ENCODE results near the gene DEPDC5.

The DEPDC5 gene

DNA sequence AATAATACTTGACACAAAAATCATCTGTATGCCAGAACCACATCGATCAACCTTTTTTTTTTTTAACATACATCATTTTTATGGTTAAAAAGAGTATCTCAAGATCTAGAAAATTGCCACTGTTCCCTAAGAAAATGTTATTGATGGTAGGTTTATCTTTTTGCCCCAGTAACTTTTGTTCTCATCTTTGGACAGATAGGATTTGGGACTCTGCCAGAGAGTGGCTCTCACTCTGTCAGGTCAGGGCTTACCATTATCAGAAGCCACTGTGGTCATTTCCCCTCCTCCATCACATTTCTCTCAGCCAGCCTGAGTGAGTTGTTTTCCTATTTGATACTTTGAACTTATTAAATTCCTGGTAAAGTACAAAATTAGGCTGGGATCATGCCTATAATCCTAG, 142.7 kb downstream of the DEPDC5 start:
- DNase-seq = no peak

- peak; percentile 56 for DNase-seq
Observed at GRCh38 chr22:31897842-31898805, 144.3 kb downstream of the DEPDC5 start.

- no peak for DNase-seq
Observed at GRCh38 chr22:31898926-31899325, 145.1 kb downstream of the DEPDC5 start.

DNA sequence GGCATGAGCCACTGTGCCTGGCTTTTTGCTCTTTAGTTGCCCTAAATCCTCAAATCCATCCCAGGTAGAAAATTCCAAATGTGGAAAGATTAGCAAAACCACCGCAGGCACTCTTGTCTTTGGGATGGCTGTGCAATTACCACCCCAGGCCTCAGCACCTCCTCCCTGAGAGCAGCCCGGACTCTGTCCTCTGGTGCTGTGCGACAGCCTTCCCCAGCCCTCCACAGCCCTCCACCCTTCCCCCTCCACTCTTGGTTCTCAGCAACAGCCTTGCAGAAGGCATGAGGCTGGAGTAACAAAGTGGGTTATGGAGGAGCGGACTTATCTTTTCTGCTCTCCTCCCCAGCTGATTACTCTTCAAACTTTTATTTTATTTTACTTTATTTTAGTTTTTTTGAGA, 145.8 kb downstream of the DEPDC5 start:
- DNase-seq = no peak

DNA sequence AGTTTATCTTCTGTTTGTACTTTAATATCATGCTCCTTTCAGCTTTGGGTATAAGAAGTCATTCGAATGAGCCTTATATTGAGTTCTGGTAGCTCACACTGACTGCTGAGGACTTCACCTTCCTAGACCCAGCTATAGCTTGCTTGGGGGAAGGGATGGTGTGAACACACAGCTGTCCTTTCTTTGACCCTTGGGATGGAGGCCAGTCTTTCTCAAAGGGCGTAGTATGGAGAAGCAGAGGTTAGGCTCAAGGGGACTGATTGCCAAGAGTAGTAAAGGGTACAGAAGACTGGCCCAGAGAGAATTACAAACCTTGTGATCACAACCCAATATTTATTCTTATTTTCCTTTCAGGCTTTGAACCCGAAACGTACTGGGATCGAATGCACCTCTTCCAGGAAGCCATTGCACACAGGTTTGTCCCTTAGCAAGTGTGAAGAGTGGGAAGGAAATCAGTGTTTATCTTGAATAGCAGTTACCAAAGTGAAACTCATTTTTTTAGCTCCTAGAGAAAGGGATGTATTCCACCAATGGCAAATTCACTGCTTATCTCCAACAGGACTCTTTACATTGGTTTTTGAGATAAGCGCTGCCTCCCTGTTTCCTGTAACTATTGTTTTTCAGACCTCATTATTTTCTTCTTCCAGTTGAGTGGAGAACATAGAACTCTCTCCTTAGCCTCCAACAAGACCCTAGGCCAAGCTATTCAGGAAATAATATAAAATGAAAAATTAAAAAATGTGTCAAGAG, 147.7 kb downstream of the DEPDC5 start:
- no peak for DNase-seq

DNA sequence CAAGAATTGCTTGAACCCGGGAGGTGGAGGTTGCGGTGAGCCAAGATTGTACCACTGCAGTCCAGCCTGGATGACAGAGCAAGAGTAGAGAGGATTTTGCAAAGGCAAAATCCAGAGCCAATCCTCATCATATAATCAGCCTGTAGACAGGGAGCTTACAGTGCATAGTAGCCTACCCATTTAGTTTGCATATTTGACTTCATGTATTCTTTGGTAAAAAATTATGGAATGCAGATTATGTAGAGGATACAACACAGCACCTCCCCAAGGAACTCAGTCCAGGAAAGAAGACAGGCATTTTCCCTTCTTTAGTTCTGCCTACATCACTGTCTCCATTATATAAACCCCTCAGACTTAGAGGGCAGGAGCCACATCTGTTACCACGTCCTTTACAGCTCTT, 150.8 kb downstream of the DEPDC5 start:
- DNase-seq = no peak

GRCh38 chr22:31905356-31905755, 151.5 kb downstream of the DEPDC5 start:
- DNase-seq = no peak

GRCh38 chr22:31906086-31906485, 152.3 kb downstream of the DEPDC5 start:
- no peak for DNase-seq

GRCh38 chr22:31906569-31906968, 152.8 kb downstream of the DEPDC5 start:
- no peak for DNase-seq

- DNase-seq = no peak
Observed at GRCh38 chr22:31909977-31910376, 156.2 kb downstream of the DEPDC5 start.

DNA sequence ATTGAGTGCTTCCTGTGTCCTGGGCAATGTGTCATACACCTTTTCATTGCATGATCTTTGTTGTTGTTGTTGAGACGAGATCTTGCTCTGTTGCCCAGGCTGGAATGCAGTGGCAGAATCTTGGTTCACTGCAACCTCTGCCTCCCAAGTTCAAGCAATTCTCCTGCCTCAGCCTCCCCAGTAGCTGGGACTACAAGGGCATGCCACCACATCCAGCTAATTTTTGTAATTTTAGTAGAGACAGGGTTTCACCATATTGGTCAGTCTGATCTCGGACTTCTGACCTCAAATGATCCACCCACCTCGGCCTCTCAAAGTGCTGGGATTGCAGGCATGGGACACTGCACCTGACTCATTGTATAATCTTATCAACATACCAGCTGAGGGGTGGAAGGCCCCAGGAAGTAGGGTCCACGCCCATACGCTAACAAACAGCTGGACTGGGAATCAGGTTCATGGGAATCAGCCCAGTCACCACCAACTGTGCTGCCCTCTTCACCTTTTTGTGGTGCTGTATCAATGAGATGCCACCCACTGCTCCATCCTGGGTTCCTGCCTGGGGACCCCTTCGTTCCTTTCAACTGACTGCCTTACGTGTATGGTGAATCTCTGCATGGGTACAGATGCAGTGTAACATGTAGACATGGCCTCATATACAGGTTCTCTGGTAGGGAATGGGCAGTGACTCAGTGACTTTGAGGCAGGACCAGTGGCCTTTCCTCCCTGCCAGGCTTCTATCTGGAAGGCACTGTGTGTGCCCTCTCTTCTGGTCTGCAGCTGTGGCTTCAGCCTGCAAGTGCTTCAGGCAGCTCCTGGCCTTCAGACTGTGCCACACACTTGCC, 158.0 kb downstream of the DEPDC5 start:
- DNase-seq = no peak

DNA sequence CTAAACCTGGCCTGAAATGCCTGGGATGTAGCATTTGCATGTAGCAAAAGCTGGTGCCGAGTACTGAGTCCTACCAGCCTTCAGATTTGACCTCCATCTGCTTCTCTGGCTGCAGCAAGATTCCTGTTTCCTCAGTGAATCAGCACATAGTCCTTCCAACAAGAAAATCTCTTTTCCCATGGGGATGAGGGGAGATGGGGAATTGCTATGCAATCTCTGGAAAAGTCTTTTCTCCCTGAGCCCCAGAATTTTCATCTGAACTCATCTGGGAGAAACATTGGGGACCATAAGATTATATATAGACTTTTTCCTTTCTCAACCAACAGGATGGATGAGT, 158.6 kb downstream of the DEPDC5 start:
- DNase-seq = peak; percentile 78

- DNase-seq = no peak
Observed at GRCh38 chr22:31915586-31915985, 161.8 kb downstream of the DEPDC5 start.

- no peak for DNase-seq
Observed at GRCh38 chr22:31917227-31917921, 163.6 kb downstream of the DEPDC5 start.

- no peak for DNase-seq
Observed at GRCh38 chr22:31919730-31920129, 165.9 kb downstream of the DEPDC5 start.

GRCh38 chr22:31920306-31920705, 166.5 kb downstream of the DEPDC5 start:
- no peak for DNase-seq

DNA sequence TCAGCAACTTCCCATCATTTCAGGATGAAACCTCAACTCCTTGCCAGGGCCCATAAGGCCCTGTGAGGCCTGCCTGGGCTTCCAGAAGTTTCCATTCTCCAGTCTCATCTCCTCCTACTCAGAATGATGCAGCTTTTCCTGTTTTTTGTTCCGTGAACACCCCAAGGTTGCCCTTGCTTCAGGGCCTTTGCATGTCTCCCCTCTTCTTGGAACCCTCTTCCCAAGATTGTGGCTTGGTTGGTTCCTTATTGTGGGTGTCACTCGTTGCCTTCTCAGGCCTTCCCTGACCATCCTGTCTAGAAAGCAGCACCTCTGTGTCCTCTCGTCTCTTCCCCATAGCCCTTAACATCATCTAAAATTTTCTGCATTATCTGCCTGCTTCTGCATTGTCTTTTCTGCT, 167.3 kb downstream of the DEPDC5 start:
- DNase-seq = no peak

DNA sequence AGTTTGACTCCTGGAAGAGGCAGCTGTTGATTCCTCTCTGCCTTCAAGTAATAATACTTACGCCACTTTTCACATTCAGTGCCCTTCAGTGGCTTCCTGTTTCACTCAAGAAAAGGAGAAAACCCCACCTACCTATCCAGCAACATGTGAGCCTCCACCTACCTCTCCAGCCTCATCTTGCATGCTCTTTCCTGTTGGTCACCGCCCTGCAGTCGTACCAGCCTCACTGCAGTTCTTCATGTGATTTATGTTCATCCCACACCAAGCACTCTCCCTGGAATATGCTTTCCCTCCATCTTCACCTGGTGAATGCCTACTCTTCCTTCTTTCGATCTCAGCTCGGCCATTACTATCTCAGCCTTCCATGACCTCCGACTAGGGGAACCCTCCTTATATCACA, 168.7 kb downstream of the DEPDC5 start:
- DNase-seq = no peak

GRCh38 chr22:31923136-31923535, 169.3 kb downstream of the DEPDC5 start:
- no peak for DNase-seq

DNA sequence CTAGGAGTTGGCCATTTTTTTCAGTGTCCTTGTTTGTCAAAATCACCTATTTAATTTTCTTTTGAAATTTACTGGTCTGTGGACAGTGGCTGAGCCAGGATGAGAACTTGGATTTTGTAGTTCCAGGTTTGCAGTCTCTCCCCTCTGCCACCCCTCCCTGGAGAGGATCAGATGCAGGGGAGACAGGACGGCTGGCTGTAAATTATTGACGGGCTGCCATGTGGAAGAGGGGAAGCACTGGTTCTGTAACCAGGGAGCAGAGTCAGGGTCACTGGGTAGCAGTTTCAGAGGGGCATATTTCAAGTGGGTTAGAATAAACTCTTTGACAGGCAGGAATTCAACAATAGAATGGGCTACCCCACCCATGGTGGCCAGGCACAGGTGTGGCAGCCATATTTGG, 169.9 kb downstream of the DEPDC5 start:
- DNase-seq = no peak

DNA sequence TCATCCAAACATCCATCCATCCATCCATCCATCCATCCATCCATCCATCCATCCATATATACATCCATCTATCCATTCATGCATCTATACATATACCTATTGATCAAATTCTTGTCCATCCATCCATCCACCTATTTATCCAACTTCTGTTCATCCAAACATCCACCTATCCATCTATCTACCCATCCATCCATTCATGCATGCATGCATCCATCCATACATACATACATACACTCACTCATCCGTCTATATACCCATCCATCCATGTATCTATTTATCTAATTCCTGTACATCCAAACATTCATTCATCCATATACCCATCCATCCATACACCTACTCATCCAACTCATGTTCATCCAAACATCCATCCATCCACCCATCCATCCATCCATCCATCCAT, 171.2 kb downstream of the DEPDC5 start:
- DNase-seq = no peak

- no peak for DNase-seq
Observed at GRCh38 chr22:31926024-31926423, 172.2 kb downstream of the DEPDC5 start.
